ENCODE results near the gene CADPS. TPM values are rescaled to one million over a fixed set of nuclear protein-coding genes. Genes with fewer than 3 reads are reported as not detected.

The CADPS gene
- total and polyA plus RNA-seq, 11 donors: 3.6 to 37.8 (median 12.9) TPM

DNA sequence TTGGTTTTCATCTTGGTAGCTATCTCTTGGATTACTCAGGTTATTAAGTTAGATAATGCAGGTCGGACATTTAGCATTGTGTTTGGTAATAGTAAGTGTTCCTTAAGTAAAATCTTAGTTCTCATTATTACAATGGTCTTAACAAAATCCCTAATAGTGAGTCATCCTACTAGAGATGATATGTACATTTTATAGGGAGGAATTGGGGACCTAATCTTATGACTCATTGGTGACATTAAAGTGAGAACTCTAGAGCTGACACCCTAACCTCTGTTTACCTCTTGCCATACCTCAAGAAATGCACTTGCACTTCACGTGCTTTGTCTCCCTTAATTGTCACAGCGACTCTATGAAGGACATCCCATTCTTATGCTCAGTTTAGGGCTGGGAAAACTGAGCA is 174.9 kb downstream of the CADPS start:
- WGBS, 4 donors: 79 to 93% (median 82%) methylated on average over 3 of the region's 3 CpGs
- intact Hi-C loops (cut with DNase I): no loop called here
- peaks cover 0 to 2% (median 0%) of the 10 kb centered on the region in 12 donors for H3K4me1 ChIP-seq

GRCh38 chr3:62699728-62700127 is 175.5 kb downstream of the CADPS start:
- H3K36me3 ChIP-seq: no peaks in the 10 kb centered on the region
- WGBS, 4 donors: 74 to 86% (median 75%) methylated on average over 6 to 7 of the region's 7 CpGs
- H3K4me1 ChIP-seq: peaks cover 0 to 2% (median 0%) of the 10 kb centered on the region in 12 donors
- H3K27ac ChIP-seq: no peak overlapping the region
- no peaks in the 10 kb centered on the region for H3K27me3 ChIP-seq
- no peak for DNase-seq
- ATAC-seq: no peak
- TF ChIP-seq, protein P1, sequence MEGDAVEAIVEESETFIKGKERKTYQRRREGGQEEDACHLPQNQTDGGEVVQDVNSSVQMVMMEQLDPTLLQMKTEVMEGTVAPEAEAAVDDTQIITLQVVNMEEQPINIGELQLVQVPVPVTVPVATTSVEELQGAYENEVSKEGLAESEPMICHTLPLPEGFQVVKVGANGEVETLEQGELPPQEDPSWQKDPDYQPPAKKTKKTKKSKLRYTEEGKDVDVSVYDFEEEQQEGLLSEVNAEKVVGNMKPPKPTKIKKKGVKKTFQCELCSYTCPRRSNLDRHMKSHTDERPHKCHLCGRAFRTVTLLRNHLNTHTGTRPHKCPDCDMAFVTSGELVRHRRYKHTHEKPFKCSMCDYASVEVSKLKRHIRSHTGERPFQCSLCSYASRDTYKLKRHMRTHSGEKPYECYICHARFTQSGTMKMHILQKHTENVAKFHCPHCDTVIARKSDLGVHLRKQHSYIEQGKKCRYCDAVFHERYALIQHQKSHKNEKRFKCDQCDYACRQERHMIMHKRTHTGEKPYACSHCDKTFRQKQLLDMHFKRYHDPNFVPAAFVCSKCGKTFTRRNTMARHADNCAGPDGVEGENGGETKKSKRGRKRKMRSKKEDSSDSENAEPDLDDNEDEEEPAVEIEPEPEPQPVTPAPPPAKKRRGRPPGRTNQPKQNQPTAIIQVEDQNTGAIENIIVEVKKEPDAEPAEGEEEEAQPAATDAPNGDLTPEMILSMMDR (IDR thresholded peaks at IDR 0.05): no peak
- TF ChIP-seq POLR2A (IDR thresholded peaks at IDR 0.05): no peak
- H3K4me3 ChIP-seq: no peak overlapping the region
- intact Hi-C loops (cut with DNase I): no loop called here
- H3K9me3 ChIP-seq: no peaks in the 10 kb centered on the region

More for the DNA sequence above, 174.9 kb downstream of the CADPS start:
- Histone ChIP-seq H3K4me3 (no peak overlapping the region), H3K9me3 (no peaks in the 10 kb centered on the region), H3K36me3 (no peaks in the 10 kb centered on the region), H3K27me3 (no peaks in the 10 kb centered on the region), H3K27ac (no peak overlapping the region)
- DNase-seq (no peak), ATAC-seq (no peak)
- TF ChIP-seq, protein P1 (IDR thresholded peaks at IDR 0.05): no peak
- TF ChIP-seq POLR2A (IDR thresholded peaks at IDR 0.05): no peak

DNA sequence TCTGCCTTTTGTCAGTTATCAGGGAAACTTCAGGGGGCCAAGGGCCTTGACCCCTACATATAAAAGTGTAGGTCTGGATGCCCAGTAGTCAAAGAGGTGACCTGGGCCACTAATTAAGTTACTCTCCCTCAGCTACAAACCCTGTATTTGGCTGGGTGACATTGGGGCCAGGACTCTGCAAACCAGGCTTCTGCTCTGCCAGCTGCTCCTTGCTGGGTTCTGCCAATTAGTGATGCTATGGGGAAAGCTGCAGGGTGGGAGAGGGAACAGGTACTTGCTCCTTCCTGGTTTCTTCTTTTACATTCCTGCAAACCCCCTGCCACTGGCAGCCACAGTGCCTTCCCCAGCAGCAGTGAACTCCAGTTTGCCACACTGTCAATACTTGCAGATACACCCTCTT is 179.2 kb downstream of the CADPS start:
- H3K4me3 ChIP-seq: no peak overlapping the region
- no peak for TF ChIP-seq POLR2A (IDR thresholded peaks at IDR 0.05)
- TF ChIP-seq, protein P1 (IDR thresholded peaks at IDR 0.05): no peak
- no peak for ATAC-seq
- no peaks in the 10 kb centered on the region for H3K36me3 ChIP-seq
- intact Hi-C loops (cut with DNase I): no loop called here
- no peak overlapping the region for H3K27ac ChIP-seq
- H3K4me1 ChIP-seq: no peaks in the 10 kb centered on the region
- H3K9me3 ChIP-seq: no peaks in the 10 kb centered on the region
- no peaks in the 10 kb centered on the region for H3K27me3 ChIP-seq
- DNase-seq: no peak

GRCh38 chr3:62688812-62689211 is 186.4 kb downstream of the CADPS start:
- Histone ChIP-seq H3K36me3 (no peaks in the 10 kb centered on the region), H3K27me3 (no peaks in the 10 kb centered on the region), H3K4me3 (no peak overlapping the region), H3K27ac (no peak overlapping the region), H3K4me1 (peaks cover 0 to 3% (median 0%) of the 10 kb centered on the region in 12 donors), H3K9me3 (no peaks in the 10 kb centered on the region)
- DNase-seq: no peak
- no peak for ATAC-seq
- no peak for TF ChIP-seq POLR2A (IDR thresholded peaks at IDR 0.05)
- TF ChIP-seq, protein P1 (IDR thresholded peaks at IDR 0.05): no peak
- intact Hi-C loops (cut with DNase I): no loop called here
- WGBS, 4 donors: 52 to 71% (median 63%) methylated on average over 2 of the region's 2 CpGs
